HepG2 (cell line): ENCODE measurements around the gene TM9SF4. TPM values are rescaled to one million over a fixed set of nuclear protein-coding genes. Genes with fewer than 3 reads are reported as not detected.

Experiments used
- BCL3 ChIP-seq: sonication (generic); formaldehyde crosslinking; IDR thresholded peaks from 2 replicates; pipeline ENCODE4 v1.5.1; 2020; ENCODE audit warnings: mild to moderate bottlenecking, missing genetic modification reagents, moderate library complexity
- ETS1 ChIP-seq: sonication (generic); formaldehyde crosslinking; IDR thresholded peaks from 2 replicates; pipeline ENCODE4 v1.4.0; 2020; ENCODE audit warnings: missing genetic modification reagents
- FOXC1 ChIP-seq: sonication (generic); formaldehyde crosslinking; IDR thresholded peaks from 2 replicates; pipeline ENCODE4 v1.8.0; 2022; ENCODE audit warnings: mild to moderate bottlenecking, missing genetic modification reagents, borderline replicate concordance
- GABPB1 ChIP-seq: IDR thresholded peaks from 2 replicates; pipeline ENCODE4 v1.6.1; 2016; ENCODE audit warnings: mild to moderate bottlenecking, missing genetic modification reagents, moderate library complexity, missing compliant biosample characterization
- LCORL ChIP-seq, 2 experiments: fragments of 450-650 bp in 1 of 2; sonication (generic) in 1 of 2; formaldehyde crosslinking in 1 of 2; IDR thresholded peaks; 2 replicates each; pipeline versions ENCODE4 v1.5.0 to v1.6.1; 2017 to 2020; ENCODE audit warnings: antibody characterized with exemption in 1 of 2, missing genetic modification reagents in 1 of 2
- MED1 ChIP-seq: sonication (generic); formaldehyde crosslinking; IDR thresholded peaks from 2 replicates; pipeline ENCODE4 v1.4.0; 2020; ENCODE audit warnings: missing genetic modification reagents
- NKX3-1 ChIP-seq: sonication (generic); formaldehyde crosslinking; IDR thresholded peaks from 2 replicates; pipeline ENCODE4 v1.5.0; 2020; ENCODE audit warnings: missing genetic modification reagents
- NRL ChIP-seq: sonication (generic); formaldehyde crosslinking; IDR thresholded peaks from 2 replicates; pipeline ENCODE4 v1.5.0; 2020; ENCODE audit warnings: missing genetic modification reagents, mild to moderate bottlenecking, moderate library complexity, borderline replicate concordance
- POGZ ChIP-seq: sonication (generic); formaldehyde crosslinking; IDR thresholded peaks from 2 replicates; pipeline ENCODE4 v1.4.0; 2020; ENCODE audit warnings: mild to moderate bottlenecking, missing genetic modification reagents
- YY1 ChIP-seq: IDR thresholded peaks from 2 replicates; pipeline ENCODE4 v1.6.1; 2011; ENCODE audit warnings: low read length, low read depth, moderate library complexity, mild to moderate bottlenecking; ENCODE audit not compliant: insufficient read depth, insufficient replicate concordance
- ZBTB7B ChIP-seq: sonication (generic); formaldehyde crosslinking; IDR thresholded peaks from 2 replicates; pipeline ENCODE4 v1.4.0; 2020; ENCODE audit warnings: missing genetic modification reagents
- ZNF24 ChIP-seq: fragments of 450-650 bp; IDR thresholded peaks from 2 replicates; pipeline ENCODE4 v1.6.1; 2017; ENCODE audit warnings: antibody characterized with exemption, mild to moderate bottlenecking
- ZNF274 ChIP-seq: sonication (generic); formaldehyde crosslinking; IDR thresholded peaks from 2 replicates; pipeline ENCODE4 v1.5.1; 2020; ENCODE audit warnings: mild to moderate bottlenecking, missing genetic modification reagents
- ZNF280D ChIP-seq: sonication (generic); formaldehyde crosslinking; IDR thresholded peaks from 2 replicates; pipeline ENCODE4 v1.5.1; 2020; ENCODE audit warnings: mild to moderate bottlenecking, missing genetic modification reagents
- ZNF292 ChIP-seq: sonication (generic); formaldehyde crosslinking; IDR thresholded peaks from 2 replicates; pipeline ENCODE4 v1.8.1; 2022; ENCODE audit warnings: mild to moderate bottlenecking, low read depth, missing genetic modification reagents, borderline replicate concordance
- ZNF441 ChIP-seq: sonication (generic); formaldehyde crosslinking; IDR thresholded peaks from 2 replicates; pipeline ENCODE4 v1.7.0; 2021; ENCODE audit warnings: missing genetic modification reagents, borderline replicate concordance
- ZNF484 ChIP-seq: sonication (generic); formaldehyde crosslinking; IDR thresholded peaks from 2 replicates; pipeline ENCODE4 v1.5.1; 2020; ENCODE audit warnings: mild to moderate bottlenecking, low read depth, missing genetic modification reagents, borderline replicate concordance
- ZNF550 ChIP-seq: sonication (generic); formaldehyde crosslinking; IDR thresholded peaks from 2 replicates; pipeline ENCODE4 v1.4.0; 2020; ENCODE audit warnings: mild to moderate bottlenecking, missing genetic modification reagents, borderline replicate concordance
- ZNF574 ChIP-seq: sonication (generic); formaldehyde crosslinking; IDR thresholded peaks from 2 replicates; pipeline ENCODE4 v1.4.0; 2020; ENCODE audit warnings: missing genetic modification reagents
- polyA plus RNA-seq, 8 experiments: library from polyadenylated mRNA; depleted of rRNA in 3 of 8; stranded (reverse) in 7 of 8; unstranded in 1 of 8; fragments of >200 nt; fragmentation: Illumina TruSeq in 4 of 8; extraction: Trizol in 4 of 8; gene quantifications; 2 replicates each; pipeline versions ENCODE4 v1.2.1 to v1.2.3, GENCODE V29; 2011 to 2016; ENCODE audit warnings: low read depth in 4 of 8, missing spikeins in 1 of 8, mixed read lengths in 1 of 8; ENCODE audit not compliant: insufficient read depth in 1 of 8
- total RNA-seq, 5 experiments: library from RNA; depleted of rRNA; stranded (reverse); fragments of >200 nt; fragmentation: Illumina TruSeq; extraction: Trizol; gene quantifications; 2 replicates each; pipeline ENCODE4 v1.2.3, GENCODE V29; 2016; ENCODE audit warnings: low read depth in 1 of 5

TM9SF4 gene
- total and polyA plus RNA-seq, 2 of the 13 experiments (the other 11 are each of a cell fraction or from before 2014, with no cell fraction given) = 53.5 to 171 TPM

GRCh38 chr20:32079655-32080109 is 29.8 kb upstream of the TM9SF4 start (continued):
- TF ChIP-seq ZNF280D = 0 out of 2 replicates have a peak, but pooled peaks have one; percentile 43
- TF ChIP-seq ZNF24 = no peak
- TF ChIP-seq FOXC1 (CRISPR knock-in tag) = 0 out of 2 replicates have a peak, but pooled peaks have one; percentile 47
- TF ChIP-seq ZBTB7B (CRISPR knock-in tag) = peak; percentile 44; the same call in 1 of the 2 replicates
- TF ChIP-seq YY1 = no peak
- TF ChIP-seq ZNF292 = peak; percentile 66; the same call in 1 of the 2 replicates
- TF ChIP-seq ZNF574 (CRISPR knock-in tag) = peak; percentile 75
- peak; percentile 31; the same call in 1 of the 2 replicates for TF ChIP-seq ZNF274 (CRISPR knock-in tag)
- peak; percentile 40; the same call in 1 of the 2 replicates for TF ChIP-seq BCL3 (CRISPR knock-in tag)
- TF ChIP-seq ZNF484 (CRISPR knock-in tag) = no peak
- TF ChIP-seq MED1 (CRISPR knock-in tag) = peak; percentile 61; the same call in 1 of the 2 replicates
- TF ChIP-seq LCORL (IDR thresholded peaks at IDR 0.05) = no peak
- TF ChIP-seq LCORL (CRISPR knock-in tag; IDR thresholded peaks at IDR 0.05) = no peak
- TF ChIP-seq ETS1 (CRISPR knock-in tag) = no peak
- TF ChIP-seq NKX3-1 (CRISPR knock-in tag) = no peak
- TF ChIP-seq NRL = no peak
- TF ChIP-seq ZNF441 = no peak
- TF ChIP-seq GABPB1 (CRISPR knock-in tag) = peak; percentile 81
- peak; percentile 70 for TF ChIP-seq POGZ
- no peak for TF ChIP-seq ZNF550 (CRISPR knock-in tag)
